H1 (cell line): ENCODE data around the gene TMEM258. TPM values are rescaled to one million over a fixed set of nuclear protein-coding genes. Genes with fewer than 3 reads are reported as not detected.

Source experiments
- CTCF ChIA-PET: fragments of 300-600 bp; sonication (Branson Sonifier 250); formaldehyde crosslinking; loops from one replicate; lab custom pipeline; 2021; ENCODE audit not compliant: partially characterized antibody; lab: Charles Lee
- POLR2A ChIA-PET: fragments of 300-600 bp; sonication (Branson Sonifier 250); formaldehyde crosslinking; loops from one replicate; lab custom pipeline; 2021; ENCODE audit warnings: inconsistent platforms; ENCODE audit not compliant: partially characterized antibody; lab: Charles Lee
- DNase-seq, 2 experiments: peaks; one replicate each; pipeline versions ENCODE4 v3.0.0 to v3.0.0-alpha.2; 2010 to 2022; ENCODE audit warnings: low spot score in 2 of 2, low read depth in 1 of 2, mixed read lengths in 1 of 2
- FAIRE-seq: peaks from 2 replicates; lab custom pipeline; 2011; peaks lifted over from hg19 to GRCh38; lab: Jason Lieb, UNC
- H2AFZ ChIP-seq: 2 replicates; pipeline ENCODE4 v1.8.1; 2012; ENCODE audit warnings: low read length, inconsistent platforms
- H2AK5ac ChIP-seq: 2 replicates; pipeline ENCODE4 v1.6.1; 2013; ENCODE audit warnings: low read depth, low read length
- H2BK120ac ChIP-seq: replicated peaks from 2 replicates; pipeline ENCODE3; 2013; ENCODE audit warnings: low read depth, low read length, inconsistent platforms
- H2BK12ac ChIP-seq: 2 replicates; pipeline ENCODE4 v1.6.1; 2013; ENCODE audit warnings: low read depth, low read length
- H2BK15ac ChIP-seq: 2 replicates; pipeline ENCODE4 v1.6.1; 2013; ENCODE audit warnings: low read length
- H2BK20ac ChIP-seq: 2 replicates; pipeline ENCODE4 v1.6.1; 2013; ENCODE audit warnings: low read length
- H2BK5ac ChIP-seq: 2 replicates; pipeline ENCODE4 v1.6.1; 2013; ENCODE audit warnings: low read depth, low read length
- H3K14ac ChIP-seq: 2 replicates; pipeline ENCODE4 v1.6.1; 2013; ENCODE audit warnings: inconsistent platforms; ENCODE audit not compliant: insufficient read length
- H3K18ac ChIP-seq: 2 replicates; pipeline ENCODE4 v1.6.1; 2013; ENCODE audit warnings: low read length; ENCODE audit errors: extremely low read depth
- H3K23ac ChIP-seq: 2 replicates; pipeline ENCODE4 v1.6.1; 2013; ENCODE audit warnings: inconsistent platforms; ENCODE audit not compliant: insufficient read length
- H3K23me2 ChIP-seq: 2 replicates; pipeline ENCODE4 v1.6.1; 2013; ENCODE audit warnings: low read depth, low read length
- H3K27ac ChIP-seq: 2 replicates; pipeline ENCODE4 v1.6.1; 2011; ENCODE audit warnings: low read depth, low read length, inconsistent platforms
- H3K27me3 ChIP-seq, 4 experiments: replicated peaks in 1 of 4; 1 replicate in 1 of 4; 2 replicates in 3 of 4; pipeline versions ENCODE4 v1.6.1 to v1.8.1; 2011 to 2013; ENCODE audit warnings: low read length in 3 of 4, mild to moderate bottlenecking in 3 of 4, inconsistent platforms in 2 of 4, mixed read lengths in 2 of 4, moderate library complexity in 1 of 4; ENCODE audit not compliant: control insufficient read depth in 3 of 4, insufficient read depth in 3 of 4; ENCODE audit errors: extremely low read depth in 1 of 4
- H3K36me3 ChIP-seq, 4 experiments: 2 replicates each; pipeline versions ENCODE4 v1.6.1 to v1.8.1; 2011 to 2013; ENCODE audit warnings: mild to moderate bottlenecking in 4 of 4, low read length in 3 of 4, moderate library complexity in 2 of 4, control low read depth in 1 of 4, inconsistent platforms in 1 of 4; ENCODE audit not compliant: insufficient read depth in 4 of 4, control insufficient read depth in 2 of 4
- H3K4ac ChIP-seq: replicated peaks from 2 replicates; pipeline ENCODE3; 2013; ENCODE audit warnings: low read length, low read depth, mixed read lengths, inconsistent platforms; ENCODE audit not compliant: insufficient read length
- H3K4me1 ChIP-seq, 4 experiments: replicated peaks in 1 of 4; 1 replicate in 1 of 4; 2 replicates in 3 of 4; pipeline versions ENCODE4 v1.6.1 to v1.8.1; 2011 to 2013; ENCODE audit warnings: low read length in 3 of 4, inconsistent platforms in 2 of 4, mixed read lengths in 1 of 4; ENCODE audit not compliant: insufficient read depth in 4 of 4, control insufficient read depth in 3 of 4
- H3K4me2 ChIP-seq, 2 experiments: 2 replicates each; pipeline versions ENCODE4 v1.6.1 to v1.8.1; 2011 to 2013; ENCODE audit warnings: low read depth in 2 of 2, low read length in 2 of 2, control low read depth in 1 of 2, inconsistent platforms in 1 of 2, mild to moderate bottlenecking in 1 of 2; ENCODE audit not compliant: insufficient read depth in 1 of 2
- H3K4me3 ChIP-seq, 4 experiments: fragments of 200-600, 300-600 bp in 1 of 4; sonication (generic), shearing (Covaris generic), sonication (Bioruptor Twin) in 1 of 4; 2 replicates each; pipeline versions ENCODE4 v1.5.1 to v1.8.1; 2011 to 2016; ENCODE audit warnings: low read length in 4 of 4, low read depth in 3 of 4, control low read depth in 2 of 4, inconsistent platforms in 2 of 4, mild to moderate bottlenecking in 2 of 4, mixed read lengths in 1 of 4, moderate library complexity in 1 of 4; ENCODE audit not compliant: insufficient read depth in 2 of 4; ENCODE audit errors: extremely low read depth in 1 of 4
- H3K56ac ChIP-seq: replicated peaks from 2 replicates; pipeline ENCODE3; 2013; ENCODE audit warnings: low read depth, mild to moderate bottlenecking, mixed read lengths, low read length, inconsistent platforms; ENCODE audit not compliant: insufficient read length
- H3K79me1 ChIP-seq: 2 replicates; pipeline ENCODE4 v1.6.1; 2013; ENCODE audit warnings: low read depth, low read length, control low read depth
- H3K79me2 ChIP-seq, 2 experiments: 2 replicates each; pipeline versions ENCODE4 v1.6.1 to v1.8.1; 2012 to 2013; ENCODE audit warnings: low read length in 2 of 2, mild to moderate bottlenecking in 2 of 2, inconsistent platforms in 1 of 2; ENCODE audit not compliant: insufficient read depth in 2 of 2, control insufficient read depth in 1 of 2
- H3K9ac ChIP-seq, 4 experiments: replicated peaks in 1 of 4; 1 replicate in 1 of 4; 2 replicates in 3 of 4; pipeline versions ENCODE4 v1.6.1 to v1.8.1; 2011 to 2013; ENCODE audit warnings: low read depth in 3 of 4, low read length in 3 of 4, control low read depth in 2 of 4, mild to moderate bottlenecking in 2 of 4, moderate library complexity in 2 of 4, inconsistent platforms in 1 of 4; ENCODE audit errors: extremely low read depth in 1 of 4
- H3K9me3 ChIP-seq, 2 experiments: 2 replicates each; pipeline versions ENCODE4 v1.6.1 to v1.8.1; 2012 to 2013; ENCODE audit warnings: mild to moderate bottlenecking in 2 of 2, moderate library complexity in 2 of 2, control low read depth in 1 of 2, inconsistent platforms in 1 of 2, low read depth in 1 of 2, low read length in 1 of 2, mixed read lengths in 1 of 2; ENCODE audit not compliant: insufficient read depth in 2 of 2
- H4K20me1 ChIP-seq, 2 experiments: replicated peaks in 1 of 2; 2 replicates each; pipeline versions ENCODE3 to v1.8.1; 2011 to 2013; ENCODE audit warnings: inconsistent platforms in 2 of 2, low read length in 2 of 2, mild to moderate bottlenecking in 1 of 2; ENCODE audit not compliant: insufficient read depth in 2 of 2, control insufficient read depth in 1 of 2
- H4K5ac ChIP-seq: 2 replicates; pipeline ENCODE4 v1.6.1; 2013; ENCODE audit warnings: low read length, low read depth, mixed read lengths, inconsistent platforms; ENCODE audit not compliant: insufficient read length
- H4K8ac ChIP-seq: 2 replicates; pipeline ENCODE4 v1.8.0; 2013; ENCODE audit warnings: mild to moderate bottlenecking, moderate library complexity, low read length, inconsistent platforms; ENCODE audit not compliant: insufficient read depth; ENCODE audit errors: extremely low read depth
- H4K91ac ChIP-seq: replicated peaks from 2 replicates; pipeline ENCODE3; 2013; ENCODE audit warnings: low read length, mixed read lengths, inconsistent platforms; ENCODE audit not compliant: insufficient read length
- GTF2F1 ChIP-seq: IDR thresholded peaks from 2 replicates; pipeline ENCODE4 v1.6.1; 2012; ENCODE audit warnings: low read depth, low read length, improper control_type of control experiment, borderline replicate concordance
- KDM5A ChIP-seq: fragments of 200-600 bp; IDR thresholded peaks from 2 replicates; pipeline ENCODE4 v1.7.1; 2012; ENCODE audit warnings: mild to moderate bottlenecking, low read length, inconsistent platforms, mixed read lengths
- NRF1 ChIP-seq: IDR thresholded peaks from 2 replicates; pipeline ENCODE4 v1.6.1; 2011; ENCODE audit warnings: mild to moderate bottlenecking, low read depth, low read length, improper control_type of control experiment
- RNF2 ChIP-seq: fragments of 200-900, 300-1000 bp; sonication (generic); IDR thresholded peaks from 2 replicates; pipeline ENCODE4 v1.7.1; 2016; ENCODE audit warnings: borderline replicate concordance, low read depth, mild to moderate bottlenecking, antibody characterized with exemption, low read length; ENCODE audit not compliant: poor library complexity, severe bottlenecking; ENCODE audit errors: missing control alignments
- SP2 ChIP-seq: IDR thresholded peaks from 2 replicates; pipeline ENCODE4 v1.6.1; 2012; ENCODE audit warnings: mild to moderate bottlenecking, low read length, inconsistent platforms
- TCF12 ChIP-seq: IDR thresholded peaks from 2 replicates; pipeline ENCODE4 v1.6.1; 2011; ENCODE audit warnings: low read depth, mild to moderate bottlenecking, low read length
- WGBS, 2 experiments: shearing (Covaris generic) in 1 of 2; methylation state at CpG; one replicate each; pipeline versions ENCODE4 v1.1.6 to v1.1.7; 2013 to 2015; ENCODE audit warnings: low lambda C conversion rate in 2 of 2, mixed read lengths in 2 of 2, inconsistent platforms in 1 of 2, low coverage in 1 of 2, missing lambda C conversion rate in 1 of 2; ENCODE audit not compliant: insufficient replicate concordance in 2 of 2, insufficient coverage in 1 of 2, insufficient read length in 1 of 2; ENCODE audit errors: extremely low coverage in 1 of 2, missing lambda C conversion rate in 1 of 2; 5-methylcytosine and 5-hydroxymethylcytosine counted together
- polyA plus RNA-seq, 7 experiments: library from polyadenylated mRNA; depleted of rRNA in 3 of 7; stranded (reverse) in 5 of 7; unstranded in 2 of 7; fragments of >200 nt in 5 of 7; fragments of 200-250 nt in 2 of 7; gene quantifications; 1 replicate in 5 of 7; 2 replicates in 1 of 7; 4 replicates in 1 of 7; pipeline versions ENCODE4 v1.2.1 to v1.2.3, GENCODE V29; 2011 to 2013; ENCODE audit warnings: missing spikeins in 2 of 7, mixed read lengths in 2 of 7
- total RNA-seq: library from RNA; stranded (reverse); fragmentation: NEBNext Ultra II Directional; extraction: Animal tissue kit (Norgen Biotek cat#: 25700); gene quantifications from 2 replicates; pipeline ENCODE4 v1.2.1, GENCODE V29; 2021

The TMEM258 gene
- total and polyA plus RNA-seq, 2 of the 8 experiments (the other 6 are each of a cell fraction or from before 2014, with no cell fraction given): 186 to 759 TPM

GRCh38 chr11:61773356-61773755, 19.0 kb downstream of the TMEM258 start:
- Histone ChIP-seq H3K9me3 (no peaks in the 10 kb centered on the region), H4K8ac (no peak overlapping the region), H3K14ac (no peak overlapping the region), H2BK12ac (no peak overlapping the region), H4K20me1 (no peaks in the 10 kb centered on the region), H2BK5ac (no peak overlapping the region), H2BK15ac (0 out of 2 replicates have a peak overlapping the region, but pooled peaks have one; percentile 31), H3K4me1 (peaks cover 0 to 26% (median 16%) of the 10 kb centered on the region in 4 experiments; a peak in 6 of 7 replicates), H3K4ac (no peak overlapping the region), H2AFZ (no peak overlapping the region), H3K23me2 (no peaks in the 10 kb centered on the region), H2AK5ac (no peak overlapping the region), H3K4me2 (no peak overlapping the region), H3K27ac (no peak overlapping the region), H2BK20ac (no peak overlapping the region; the same call in 1 of the 2 replicates), H3K79me1 (no peaks in the 10 kb centered on the region), H3K36me3 (no peaks in the 10 kb centered on the region), H3K18ac (no peak overlapping the region), H3K79me2 (no peaks in the 10 kb centered on the region), H3K9ac (no peak overlapping the region), H2BK120ac (no peak overlapping the region), H3K4me3 (no peak overlapping the region), H3K56ac (no peak overlapping the region), H4K5ac (no peak overlapping the region), H3K27me3 (no peaks in the 10 kb centered on the region; a peak in 1 of 7 replicates), H3K23ac (no peak overlapping the region), H4K91ac (no peak overlapping the region)
- no peak for DNase-seq
- FAIRE-seq: no peak
- ChIA-PET POLR2A (interaction anchor here (2.2 to 4.0 kb wide), 2 partner anchors 15 to 19 kb away, joined by 11 to 16 read pairs; partner anchors contain the start of genes FEN1 and TMEM258), CTCF (interaction anchor here (1.0 to 4.9 kb wide), 3 partner anchors 9 to 24 kb away, joined by 3 to 52 read pairs (median 4); no protein-coding TSS in a partner anchor)
- TF ChIP-seq RNF2 (no peak), NRF1 (no peak), GTF2F1 (no peak), SP2 (no peak), TCF12 (no peak), KDM5A (no peak)
- WGBS, 2 experiments: 79% methylated on average over 10 of the region's 10 CpGs; no CpG with 5 or more reads in 1 of the 2 experiments
